B cell (primary cell): Measurements from ENCODE around the gene PRKAG2.

ENCODE experiments used
- CTCF ChIP-seq: fragments of 200-600 bp; IDR thresholded peaks from one replicate; pipeline ENCODE4 v1.8.0; 2022; ENCODE audit warnings: antibody characterized with exemption, mild to moderate bottlenecking
- EZH2 ChIP-seq: IDR thresholded peaks from 2 replicates; pipeline ENCODE4 v1.6.1; 2012; ENCODE audit warnings: borderline replicate concordance, low read depth, mild to moderate bottlenecking, moderate library complexity, low read length; ENCODE audit not compliant: insufficient read depth, poor library complexity, severe bottlenecking

GRCh38 chr7:151611041-151611440 is 265.9 kb downstream of the PRKAG2 start:
- TF ChIP-seq CTCF (no peak), EZH2 (no peak)
